ENCODE measurements around the gene TBL1X. TPM values are rescaled to one million over a fixed set of nuclear protein-coding genes. Genes with fewer than 3 reads are reported as not detected.
A peak's percentile ranks its signal among the peaks of the same experiment; 100 is the strongest.

Gene TBL1X
- total and polyA plus RNA-seq, 8 donors, result 2.4 to 16.6 (median 9.3) TPM

GRCh38 chrX:9461087-9461486 lies 3.8 kb upstream of the TBL1X start:
- H3K9me3 ChIP-seq, result no peaks in the 10 kb centered on the region
- FAIRE-seq, result no peak
- no peak for ATAC-seq
- intact Hi-C loops (cut with DNase I), result loop anchor here in 1 of 3 donors (5.0 kb wide), 1 partner anchor 119 kb away; no protein-coding TSS in a partner anchor
- peaks cover 0 to 6% (median 2%) of the 10 kb centered on the region in 4 donors for H3K27me3 ChIP-seq
- H3K27ac ChIP-seq, result no peak overlapping the region
- WGBS, 2 donors, result 38 to 53% methylated on average over 6 of the region's 6 CpGs
- H3K4me3 ChIP-seq, result no peak overlapping the region
- H3K4me1 ChIP-seq, result peaks cover 7 to 12% (median 9%) of the 10 kb centered on the region in 3 donors
- H3K36me3 ChIP-seq, result no peaks in the 10 kb centered on the region
- TF ChIP-seq CTCF (IDR thresholded peaks at IDR 0.05), result no peak
- no peak for DNase-seq

- no peak for FAIRE-seq
- intact Hi-C loops (cut with DNase I), result loop anchor here in 2 of 3 donors (2.0 to 5.0 kb wide), 2 partner anchors 120 kb away; no protein-coding TSS in a partner anchor
- Histone ChIP-seq H3K4me1 (peaks cover 7 to 14% (median 12%) of the 10 kb centered on the region in 3 donors), H3K4me3 (no peak overlapping the region), H3K36me3 (no peaks in the 10 kb centered on the region), H3K9me3 (no peaks in the 10 kb centered on the region), H3K27ac (no peak overlapping the region), H3K27me3 (peaks cover 0 to 6% (median 2%) of the 10 kb centered on the region in 4 donors)
- DNase-seq, result no peak
- no peak for ATAC-seq
- WGBS, 2 donors, result 33 to 46% methylated on average over 6 of the region's 6 CpGs
- TF ChIP-seq CTCF (IDR thresholded peaks at IDR 0.05), result no peak
These were observed 2.4 kb upstream of the TBL1X start for GRCh38 chrX:9462456-9462855.

- Histone ChIP-seq H3K27ac (peak overlapping the region in 3 of 4 donors; percentile 10 to 33 (median 22)), H3K4me1 (peaks cover 5 to 14% (median 7%) of the 10 kb centered on the region in 3 donors), H3K4me3 (peak overlapping the region; percentile 18 to 65 (median 45)), H3K27me3 (peaks cover 0 to 6% (median 2%) of the 10 kb centered on the region in 4 donors), H3K9me3 (no peaks in the 10 kb centered on the region), H3K36me3 (no peaks in the 10 kb centered on the region)
- 0 to 3% methylated on average over 71 to 87 of the region's 87 CpGs for WGBS, 2 donors
- FAIRE-seq, result no peak
- peak in 4 of 6 donors; percentile 32 to 76 (median 58) for DNase-seq
- ATAC-seq, result peak in 3 of 4 donors; percentile 8 to 16 (median 10)
- intact Hi-C loops (cut with DNase I), result no loop called here
- no peak for TF ChIP-seq CTCF (IDR thresholded peaks at IDR 0.05)
These were observed 694 bp downstream of the TBL1X start for GRCh38 chrX:9465380-9466123.

GRCh38 chrX:9466124-9466495 lies 1.3 kb downstream of the TBL1X start:
- Histone ChIP-seq H3K4me1 (peaks cover 5 to 14% (median 7%) of the 10 kb centered on the region in 3 donors), H3K27ac (peak overlapping the region in 1 of 4 donors; percentile 22), H3K9me3 (no peaks in the 10 kb centered on the region), H3K27me3 (peaks cover 0 to 4% (median 1%) of the 10 kb centered on the region in 4 donors), H3K36me3 (no peaks in the 10 kb centered on the region), H3K4me3 (peak overlapping the region in 3 of 4 donors; percentile 45 to 65 (median 45))
- FAIRE-seq (no peak), DNase-seq (peak; percentile 30 to 82 (median 44)), ATAC-seq (peak; percentile 19 to 46 (median 36))
- no peak for TF ChIP-seq CTCF (IDR thresholded peaks at IDR 0.05)
- WGBS, 2 donors, result 1 to 4% methylated on average over 28 to 31 of the region's 31 CpGs
- intact Hi-C loops (cut with DNase I), result no loop called here

- WGBS, 2 donors, result 37 to 55% methylated on average over 6 of the region's 6 CpGs
- ATAC-seq, result no peak
- peaks cover 5 to 14% (median 7%) of the 10 kb centered on the region in 3 donors for H3K4me1 ChIP-seq
These were observed 1.9 kb downstream of the TBL1X start for GRCh38 chrX:9466736-9467135.

More at GRCh38 chrX:9466736-9467135, 1.9 kb downstream of the TBL1X start:
- Histone ChIP-seq H3K4me3 (peak overlapping the region in 1 of 4 donors; percentile 65), H3K36me3 (no peaks in the 10 kb centered on the region), H3K27ac (no peak overlapping the region), H3K27me3 (peaks cover 0 to 4% (median 0%) of the 10 kb centered on the region in 4 donors), H3K9me3 (no peaks in the 10 kb centered on the region)
- FAIRE-seq (no peak), DNase-seq (no peak)
- intact Hi-C loops (cut with DNase I), result no loop called here
- no peak for TF ChIP-seq CTCF (IDR thresholded peaks at IDR 0.05)

Data from pancreas (tissue), 10 donors.